GM12878 (cell line): ENCODE results near the gene DOCK2.

Source experiments
- CBFB ChIP-seq: IDR thresholded peaks from 2 replicates; pipeline ENCODE4 v1.6.1; 2016; ENCODE audit warnings: antibody characterized with exemption, low read depth
- EZH2 ChIP-seq: IDR thresholded peaks from 2 replicates; pipeline ENCODE4 v1.6.1; 2012; ENCODE audit warnings: low read depth, mild to moderate bottlenecking, control low read depth, inconsistent platforms, low read length, borderline replicate concordance; ENCODE audit not compliant: control insufficient read depth
- NFXL1 ChIP-seq: fragments of 450-650 bp; IDR thresholded peaks from 2 replicates; pipeline ENCODE4 v1.6.1; 2017; ENCODE audit warnings: antibody characterized with exemption, mild to moderate bottlenecking, borderline replicate concordance
- POLR2A ChIP-seq: IDR thresholded peaks from 2 replicates; pipeline ENCODE4 v1.6.1; 2011; ENCODE audit warnings: low read depth, mild to moderate bottlenecking, low read length
- RAD21 ChIP-seq: IDR thresholded peaks from 2 replicates; pipeline ENCODE4 v1.6.1; 2011; ENCODE audit warnings: mild to moderate bottlenecking, low read depth, low read length, moderate library complexity; ENCODE audit not compliant: insufficient read depth
- RB1 ChIP-seq: fragments of 450-650 bp; formaldehyde crosslinking; IDR thresholded peaks from 2 replicates; pipeline ENCODE4 v1.6.1; 2017; ENCODE audit warnings: mild to moderate bottlenecking, borderline replicate concordance
- SMAD1 ChIP-seq: fragments of 450-650 bp; IDR thresholded peaks from 2 replicates; pipeline ENCODE4 v1.6.1; 2018; ENCODE audit warnings: mild to moderate bottlenecking, low read depth; ENCODE audit not compliant: partially characterized antibody
- WRNIP1 ChIP-seq: IDR thresholded peaks from 2 replicates; pipeline ENCODE4 v1.6.1; 2011; ENCODE audit warnings: low read depth, low read length, improper control_type of control experiment, borderline replicate concordance
- ZNF274 ChIP-seq: IDR thresholded peaks from one replicate; pipeline ENCODE4 v1.8.0; 2011; ENCODE audit not compliant: insufficient read length, insufficient read depth
- TF ChIP-seq, protein P1 (sequence below), 3 experiments: IDR thresholded peaks in 2 of 3; conservative IDR thresholded peaks in 1 of 3; 2 replicates each; pipeline ENCODE4 v1.5.1; 2011; ENCODE audit warnings: low read depth in 3 of 3, low read length in 3 of 3, mild to moderate bottlenecking in 3 of 3, control low read depth in 2 of 3, moderate library complexity in 2 of 3, inconsistent platforms in 1 of 3, mixed read lengths in 1 of 3; ENCODE audit not compliant: control insufficient read depth in 2 of 3, insufficient read depth in 1 of 3; ENCODE audit errors: extremely low read depth in 1 of 3
- TF ChIP-seq, protein P2 (sequence below): IDR thresholded peaks from 2 replicates; pipeline ENCODE4 v1.6.1; 2011; ENCODE audit warnings: mild to moderate bottlenecking, low read depth, low read length, moderate library complexity; ENCODE audit not compliant: insufficient replicate concordance
- TF ChIP-seq, protein P3 (sequence below): fragments of 450-650 bp; IDR thresholded peaks from 2 replicates; pipeline ENCODE4 v1.6.1; 2014; ENCODE audit warnings: mild to moderate bottlenecking
- TF ChIP-seq, protein P4 (sequence below): IDR thresholded peaks from 2 replicates; pipeline ENCODE4 v1.6.1; 2011; ENCODE audit warnings: borderline replicate concordance, low read depth, mild to moderate bottlenecking, moderate library complexity, mixed read lengths, low read length; ENCODE audit not compliant: insufficient read depth; ENCODE audit errors: extremely low read length

DNA sequence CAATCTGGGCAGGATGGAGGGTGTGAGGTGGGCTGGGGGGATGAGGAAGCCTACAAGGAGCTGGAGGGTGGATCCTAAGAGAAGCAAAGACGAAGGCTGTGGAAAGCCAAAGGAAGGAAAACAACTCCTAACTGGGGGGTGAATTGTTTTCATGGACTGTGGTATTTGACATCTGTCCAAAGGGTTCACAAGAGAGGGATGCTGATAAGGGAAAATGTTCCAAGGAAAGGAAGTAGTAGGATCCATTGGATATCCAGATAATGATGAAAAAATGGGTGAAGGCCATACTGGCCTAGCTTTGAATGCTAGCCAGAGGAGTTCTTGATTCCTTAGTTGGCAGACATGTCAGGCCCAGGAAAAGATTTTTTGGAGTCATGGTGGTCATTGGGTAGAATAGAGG is 416.8 kb downstream of the DOCK2 start:
- TF ChIP-seq RB1 (no peak), RAD21 (no peak), ZNF274 (no peak), SMAD1 (no peak), EZH2 (no peak), WRNIP1 (no peak), CBFB (no peak), NFXL1 (no peak), POLR2A (no peak)
- TF ChIP-seq, protein P1, sequence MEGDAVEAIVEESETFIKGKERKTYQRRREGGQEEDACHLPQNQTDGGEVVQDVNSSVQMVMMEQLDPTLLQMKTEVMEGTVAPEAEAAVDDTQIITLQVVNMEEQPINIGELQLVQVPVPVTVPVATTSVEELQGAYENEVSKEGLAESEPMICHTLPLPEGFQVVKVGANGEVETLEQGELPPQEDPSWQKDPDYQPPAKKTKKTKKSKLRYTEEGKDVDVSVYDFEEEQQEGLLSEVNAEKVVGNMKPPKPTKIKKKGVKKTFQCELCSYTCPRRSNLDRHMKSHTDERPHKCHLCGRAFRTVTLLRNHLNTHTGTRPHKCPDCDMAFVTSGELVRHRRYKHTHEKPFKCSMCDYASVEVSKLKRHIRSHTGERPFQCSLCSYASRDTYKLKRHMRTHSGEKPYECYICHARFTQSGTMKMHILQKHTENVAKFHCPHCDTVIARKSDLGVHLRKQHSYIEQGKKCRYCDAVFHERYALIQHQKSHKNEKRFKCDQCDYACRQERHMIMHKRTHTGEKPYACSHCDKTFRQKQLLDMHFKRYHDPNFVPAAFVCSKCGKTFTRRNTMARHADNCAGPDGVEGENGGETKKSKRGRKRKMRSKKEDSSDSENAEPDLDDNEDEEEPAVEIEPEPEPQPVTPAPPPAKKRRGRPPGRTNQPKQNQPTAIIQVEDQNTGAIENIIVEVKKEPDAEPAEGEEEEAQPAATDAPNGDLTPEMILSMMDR (IDR thresholded peaks at IDR 0.05 in 2 of 3, conservative IDR thresholded peaks at IDR 0.05 in 1 of 3; ENCODE audit: control insufficient read depth in 2 of 3, extremely low read depth in 1 of 3, insufficient read depth in 1 of 3, low read depth in 3 of 3, low read length in 3 of 3), result no peak
- TF ChIP-seq, protein P2, sequence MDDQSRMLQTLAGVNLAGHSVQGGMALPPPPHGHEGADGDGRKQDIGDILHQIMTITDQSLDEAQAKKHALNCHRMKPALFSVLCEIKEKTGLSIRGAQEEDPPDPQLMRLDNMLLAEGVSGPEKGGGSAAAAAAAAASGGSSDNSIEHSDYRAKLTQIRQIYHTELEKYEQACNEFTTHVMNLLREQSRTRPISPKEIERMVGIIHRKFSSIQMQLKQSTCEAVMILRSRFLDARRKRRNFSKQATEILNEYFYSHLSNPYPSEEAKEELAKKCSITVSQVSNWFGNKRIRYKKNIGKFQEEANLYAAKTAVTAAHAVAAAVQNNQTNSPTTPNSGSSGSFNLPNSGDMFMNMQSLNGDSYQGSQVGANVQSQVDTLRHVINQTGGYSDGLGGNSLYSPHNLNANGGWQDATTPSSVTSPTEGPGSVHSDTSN, result no peak
- TF ChIP-seq, protein P3, sequence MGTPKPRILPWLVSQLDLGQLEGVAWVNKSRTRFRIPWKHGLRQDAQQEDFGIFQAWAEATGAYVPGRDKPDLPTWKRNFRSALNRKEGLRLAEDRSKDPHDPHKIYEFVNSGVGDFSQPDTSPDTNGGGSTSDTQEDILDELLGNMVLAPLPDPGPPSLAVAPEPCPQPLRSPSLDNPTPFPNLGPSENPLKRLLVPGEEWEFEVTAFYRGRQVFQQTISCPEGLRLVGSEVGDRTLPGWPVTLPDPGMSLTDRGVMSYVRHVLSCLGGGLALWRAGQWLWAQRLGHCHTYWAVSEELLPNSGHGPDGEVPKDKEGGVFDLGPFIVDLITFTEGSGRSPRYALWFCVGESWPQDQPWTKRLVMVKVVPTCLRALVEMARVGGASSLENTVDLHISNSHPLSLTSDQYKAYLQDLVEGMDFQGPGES, result no peak
- TF ChIP-seq, protein P4, sequence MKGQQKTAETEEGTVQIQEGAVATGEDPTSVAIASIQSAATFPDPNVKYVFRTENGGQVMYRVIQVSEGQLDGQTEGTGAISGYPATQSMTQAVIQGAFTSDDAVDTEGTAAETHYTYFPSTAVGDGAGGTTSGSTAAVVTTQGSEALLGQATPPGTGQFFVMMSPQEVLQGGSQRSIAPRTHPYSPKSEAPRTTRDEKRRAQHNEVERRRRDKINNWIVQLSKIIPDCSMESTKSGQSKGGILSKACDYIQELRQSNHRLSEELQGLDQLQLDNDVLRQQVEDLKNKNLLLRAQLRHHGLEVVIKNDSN, result no peak
